ENCODE data around the gene GARIN5B.
"Not testable (repeated sequence)": the region's sequence is repeated elsewhere in the genome, so short reads cannot be mapped to it uniquely, and the experiment has no call there.

The GARIN5B gene

DNA sequence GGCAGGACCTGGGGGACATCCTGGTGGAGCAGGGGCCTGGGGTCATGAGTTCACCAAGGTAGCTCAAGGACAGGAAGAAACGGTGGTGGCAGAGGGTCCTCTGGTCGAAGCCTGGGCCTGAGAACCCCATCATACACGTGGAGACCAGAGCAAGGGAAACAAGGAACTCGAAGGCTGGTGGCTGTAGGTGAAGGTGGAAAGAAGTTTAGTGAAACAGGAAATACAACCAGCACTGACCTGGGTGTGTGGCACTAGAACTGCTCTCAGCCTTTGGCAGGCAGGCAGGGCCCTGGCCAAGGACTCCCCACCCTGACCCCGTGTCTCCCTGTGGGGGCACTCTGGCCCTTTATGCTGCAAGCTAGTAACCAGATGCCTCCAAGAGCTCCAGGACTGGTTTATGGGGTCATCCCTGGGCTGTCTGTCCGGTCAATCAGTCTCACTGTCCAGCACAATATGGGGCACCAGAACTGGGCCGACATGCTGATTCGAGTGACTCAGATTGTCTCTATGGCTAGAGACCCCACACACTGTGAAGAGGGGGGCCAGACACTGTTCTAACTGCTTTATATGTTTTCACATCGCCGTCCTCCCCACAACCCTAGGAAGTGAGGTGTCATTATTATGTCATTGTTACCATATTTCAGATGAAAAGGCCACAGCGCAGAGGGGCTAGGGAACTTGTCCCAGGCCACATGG is 12.3 kb downstream of the GARIN5B start:
- no peak for DNase-seq (ENCODE audit: low read depth in 2 of 2)

DNA sequence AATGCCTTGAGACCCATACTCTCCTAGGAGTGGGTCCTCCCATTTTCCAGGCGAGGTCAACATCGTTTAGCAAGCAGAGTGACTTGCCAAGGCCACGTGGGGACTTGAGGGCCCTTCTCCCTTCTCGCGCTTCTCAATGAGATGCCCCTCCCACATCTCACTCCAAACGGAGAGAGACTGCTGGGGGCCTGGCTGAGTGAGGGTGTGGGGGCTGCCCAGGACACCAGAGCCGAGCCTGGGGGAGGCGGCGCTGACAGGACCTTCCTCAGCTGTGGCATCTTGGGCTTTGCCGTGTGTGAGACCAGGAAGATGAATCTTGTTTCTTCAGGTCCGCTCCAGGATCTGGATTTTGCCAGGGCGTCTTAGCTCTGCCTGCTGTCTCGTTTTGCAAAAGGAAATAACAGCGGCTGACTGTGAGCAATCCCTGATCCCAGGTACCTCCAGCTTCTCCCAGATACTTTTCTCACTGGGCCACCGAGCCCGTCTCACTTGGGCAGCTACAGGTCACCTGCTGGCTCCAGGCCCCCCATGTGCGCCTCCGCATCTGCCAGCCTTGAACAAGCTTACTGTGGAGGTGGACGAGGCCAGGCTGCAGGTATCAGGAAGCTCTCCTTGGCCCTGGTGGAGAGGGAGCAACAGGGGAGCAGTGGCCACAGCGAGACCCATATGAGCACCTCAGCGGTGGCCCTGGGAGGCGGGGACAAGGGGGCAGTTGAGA is 14.6 kb downstream of the GARIN5B start:
- no peak for DNase-seq (ENCODE audit: low read depth in 2 of 2)

DNA sequence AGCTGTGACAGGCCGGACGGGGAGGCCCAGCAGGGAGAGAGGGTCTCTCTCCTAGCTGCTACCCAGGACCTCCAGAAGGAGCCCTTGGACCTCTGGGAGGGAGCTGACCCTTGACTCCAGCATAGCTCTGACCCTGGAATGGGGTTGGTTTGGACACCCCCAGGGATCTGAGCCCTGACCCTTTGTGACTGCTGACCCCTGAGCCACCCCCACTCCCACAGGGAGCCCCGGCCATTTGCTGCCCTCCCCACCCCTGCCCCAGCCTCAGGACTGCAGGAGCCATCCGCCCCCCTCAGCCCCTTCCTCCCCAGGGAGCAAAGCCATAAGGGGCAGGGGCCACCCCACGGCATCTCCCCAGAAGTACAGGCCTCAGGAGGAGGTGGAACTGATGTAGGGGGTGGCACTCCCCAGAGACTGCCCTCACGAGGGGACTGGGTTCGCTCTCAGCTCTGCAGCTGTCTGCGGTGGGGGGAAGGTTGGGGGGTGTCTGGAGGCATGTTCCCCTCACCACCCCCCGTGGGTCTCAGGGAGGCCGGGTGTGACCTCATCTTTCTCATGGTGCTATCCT is 15.5 kb downstream of the GARIN5B start:
- no peak for DNase-seq (ENCODE audit: low read depth in 2 of 2)

- no peak for DNase-seq (ENCODE audit: low read depth in 2 of 2)
These were observed 16.2 kb downstream of the GARIN5B start for GRCh38 chr19:55346725-55347441.

- DNase-seq (ENCODE audit: low read depth in 2 of 2) = no peak
These were observed 17.0 kb downstream of the GARIN5B start for GRCh38 chr19:55345818-55346724.

GRCh38 chr19:55345101-55345817 is 17.8 kb downstream of the GARIN5B start:
- DNase-seq (ENCODE audit: low read depth in 2 of 2) = no peak

GRCh38 chr19:55344444-55344843 is 18.6 kb downstream of the GARIN5B start:
- no peak for DNase-seq (ENCODE audit: low read depth in 2 of 2)

GRCh38 chr19:55341595-55342531 is 21.2 kb downstream of the GARIN5B start:
- DNase-seq (ENCODE audit: low read depth in 2 of 2) = no peak

GRCh38 chr19:55341171-55341588 is 21.9 kb downstream of the GARIN5B start:
- peak; percentile 17 to 21 for DNase-seq (ENCODE audit: low read depth in 2 of 2)

DNA sequence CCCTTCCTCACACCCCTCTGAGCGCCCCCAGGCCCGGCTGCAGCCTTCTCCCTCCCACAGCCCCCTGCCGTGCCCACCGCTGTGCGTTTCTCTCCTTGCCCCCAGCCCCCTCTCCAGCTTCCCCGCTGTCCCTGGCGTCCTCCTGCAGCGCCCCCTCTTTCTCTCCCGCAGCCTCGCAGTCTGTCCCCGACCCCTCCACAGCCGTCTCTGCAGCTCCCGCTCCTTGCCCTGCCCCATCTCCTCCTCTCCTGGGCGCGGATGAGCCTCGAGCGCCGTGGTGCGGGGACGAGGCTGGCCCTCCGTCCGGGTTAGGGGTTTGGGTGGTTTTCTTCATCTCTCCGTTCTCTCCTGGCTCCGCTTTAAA is 22.3 kb downstream of the GARIN5B start:
- DNase-seq (ENCODE audit: low read depth in 2 of 2) = no peak

DNA sequence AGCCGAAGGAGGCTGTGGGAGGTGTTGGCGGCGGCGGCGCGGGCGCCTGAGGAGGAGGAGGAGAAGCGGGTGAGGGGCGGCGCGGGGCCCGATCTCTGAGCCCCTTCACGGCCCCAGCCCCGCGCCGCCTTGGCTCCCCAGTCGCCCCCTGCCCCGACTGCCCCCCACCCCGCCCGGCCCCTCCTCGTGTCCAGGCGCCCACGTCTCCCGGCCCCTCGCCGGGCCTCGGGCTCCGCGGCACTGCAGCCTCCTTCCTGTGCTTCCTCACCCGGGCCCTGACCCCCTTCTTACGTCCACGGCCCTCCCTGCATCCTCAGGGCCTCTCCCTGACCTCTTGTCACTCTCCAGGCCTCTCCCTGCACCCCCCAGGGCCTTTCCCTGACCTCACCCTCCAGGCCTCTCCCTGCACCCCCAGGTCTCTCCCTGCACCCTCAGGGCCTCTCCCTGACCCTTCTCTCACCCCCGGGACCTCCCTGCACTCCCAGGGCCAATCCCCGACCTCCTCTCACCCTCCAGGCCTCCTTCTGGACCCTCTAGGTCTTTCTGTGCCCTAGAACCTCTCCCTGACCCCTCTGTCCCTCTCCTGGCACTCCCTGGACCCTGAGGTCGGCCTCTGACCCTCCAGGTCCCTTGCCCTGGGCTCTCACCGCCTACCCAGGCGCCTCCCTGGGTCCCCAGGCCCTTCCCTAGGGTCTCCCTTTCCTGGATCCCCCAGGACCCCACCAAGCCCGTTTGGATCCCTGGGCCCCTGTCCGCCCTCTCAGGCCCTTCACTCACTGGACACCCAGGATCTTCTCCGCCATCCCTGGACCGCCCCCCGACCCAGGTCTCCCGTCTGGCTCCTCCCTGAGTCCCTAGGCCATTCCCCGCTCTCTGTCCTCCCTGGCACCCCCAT is 22.9 kb downstream of the GARIN5B start:
- no peak for DNase-seq (ENCODE audit: low read depth in 2 of 2)

DNA sequence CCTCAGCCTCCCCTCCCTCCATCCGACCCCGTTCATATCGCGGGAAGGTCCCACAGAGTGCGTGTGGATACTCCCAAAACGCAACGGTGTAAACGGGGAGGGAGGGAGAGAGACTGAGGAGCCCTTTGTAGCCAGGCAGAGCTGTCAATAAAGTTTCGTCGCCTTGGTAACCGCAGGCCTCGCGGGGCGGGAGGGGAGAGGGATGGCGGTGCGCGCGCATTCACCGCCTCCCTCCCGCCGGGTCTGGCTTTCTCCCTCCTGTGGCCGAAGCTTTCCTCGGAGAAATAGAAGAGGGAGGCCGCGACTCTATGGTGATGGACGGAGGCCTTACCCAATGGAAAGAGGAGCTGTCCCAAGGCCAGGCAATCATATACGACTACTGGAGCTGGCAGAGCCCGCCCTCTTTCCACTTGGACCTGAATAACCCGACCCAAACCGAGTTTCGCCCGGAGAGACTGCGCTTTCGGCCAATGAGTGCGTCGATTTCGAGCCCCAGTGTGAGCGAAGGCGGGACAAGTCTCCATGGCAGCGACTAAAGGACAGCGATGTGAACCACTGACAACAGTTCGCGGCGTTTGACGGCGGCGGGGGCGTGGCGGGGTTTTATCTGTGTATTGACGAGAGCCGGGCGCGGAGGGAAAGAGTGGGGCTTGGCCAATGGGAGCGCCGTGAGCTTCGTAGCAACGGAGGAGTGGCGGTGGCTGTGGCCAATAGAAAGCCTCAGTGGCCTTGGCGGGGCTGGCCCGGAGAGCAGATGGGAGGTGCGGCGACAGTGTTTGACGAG is 23.8 kb downstream of the GARIN5B start, which contains the start of gene KMT5C:
Gene KMT5C (plus strand): TSS at position 772 of the 784 bp plus-strand sequence. CDS start 2,061 bp downstream, outside the sequence.
- DNase-seq (ENCODE audit: low read depth in 2 of 2) = peak; percentile 100

GRCh38 chr19:55336101-55336500 is 27.0 kb downstream of the GARIN5B start:
- no peak for DNase-seq (ENCODE audit: low read depth in 2 of 2)

- no peak for DNase-seq (ENCODE audit: low read depth in 2 of 2)
These were observed 29.2 kb downstream of the GARIN5B start for GRCh38 chr19:55333870-55334269.

DNA sequence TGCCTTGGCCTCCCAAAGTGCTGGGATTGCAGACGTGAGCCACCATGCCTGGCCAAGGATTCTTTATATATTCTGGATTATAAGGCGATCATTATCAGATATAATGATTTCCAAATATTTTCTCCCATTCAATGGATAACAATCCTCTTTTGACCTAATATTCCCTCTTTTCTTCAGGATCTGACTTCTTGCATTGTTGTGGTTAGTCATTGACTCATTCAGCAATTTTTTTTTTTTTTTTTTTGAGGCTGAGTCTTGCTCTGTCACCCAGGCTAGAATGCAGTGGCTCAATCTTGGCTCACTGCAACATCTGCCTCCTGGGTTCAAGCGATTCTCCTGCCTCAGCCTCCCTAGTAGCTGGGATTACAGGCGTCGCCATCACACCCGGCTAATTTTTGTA is 33.3 kb downstream of the GARIN5B start:
- not testable (repeated sequence) for DNase-seq (ENCODE audit: low read depth in 2 of 2)

- not testable (repeated sequence) for DNase-seq (ENCODE audit: low read depth in 2 of 2)
These were observed 34.2 kb downstream of the GARIN5B start for GRCh38 chr19:55328774-55329318.

DNA sequence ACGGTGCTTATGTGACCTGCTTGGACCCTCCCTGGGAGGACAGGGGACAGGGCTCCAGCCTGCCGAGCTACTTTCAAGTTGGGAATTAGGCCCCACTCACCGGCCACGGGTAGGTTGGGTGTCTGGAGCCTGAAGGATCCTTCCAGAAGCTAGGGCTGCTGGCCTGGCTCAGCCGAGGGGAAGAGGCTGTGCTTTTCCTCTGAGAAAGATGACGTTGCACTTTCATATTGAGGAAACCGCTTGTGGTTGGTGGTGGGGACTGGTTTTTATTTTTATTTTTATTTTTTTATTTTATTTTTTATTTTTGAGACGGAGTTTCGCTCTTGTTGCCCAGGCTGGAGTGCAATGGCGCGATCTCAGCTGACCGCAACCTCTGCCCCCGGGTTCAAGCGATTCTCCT is 37.9 kb downstream of the GARIN5B start, which contains the start of gene TMEM150B:
Gene TMEM150B (minus strand): TSS at position 170 of the 400 bp plus-strand sequence. CDS start 4,305 bp downstream, outside the sequence.
- DNase-seq (ENCODE audit: low read depth in 2 of 2) = no peak
